Heart right ventricle (tissue), 16 donors: Measurements from ENCODE around the gene PCBD2. TPM values are rescaled to one million over a fixed set of nuclear protein-coding genes. Genes with fewer than 3 reads are reported as not detected.
"Not testable (repeated sequence)": the region's sequence is repeated elsewhere in the genome, so short reads cannot be mapped to it uniquely, and the experiment has no call there.

Experiments
- ATAC-seq, 8 donors: fragments of 200-7000 bp; cut with Tn5 transposase; one replicate each; pipeline ENCODE4 v1.9.1; 2020; ENCODE audit warnings: mild to moderate bottlenecking in 8 of 8, moderate library complexity in 8 of 8, moderate number of reproducible peaks in 1 of 8
- DNase-seq, 2 donors: peaks; one replicate each; pipeline ENCODE4 v3.0.0-alpha.2; 2020
- H3K27ac ChIP-seq, 10 donors: fragments of 200-600 bp; sonication (generic) in 2 of 10; one replicate each; pipeline versions ENCODE4 v1.5.0 to v1.8.0; 2020 to 2022; ENCODE audit warnings: mild to moderate bottlenecking in 3 of 10
- H3K27me3 ChIP-seq, 7 donors: fragments of 200-600 bp; one replicate each; pipeline ENCODE4 v1.8.0; 2021 to 2022; ENCODE audit warnings: mild to moderate bottlenecking in 2 of 7
- H3K36me3 ChIP-seq, 9 donors: fragments of 200-600 bp; sonication (generic) in 1 of 9; one replicate each; pipeline versions ENCODE4 v1.5.0 to v1.8.0; 2020 to 2022; ENCODE audit warnings: mild to moderate bottlenecking in 2 of 9
- H3K4me1 ChIP-seq, 9 donors: fragments of 200-600 bp; sonication (generic) in 1 of 9; one replicate each; pipeline versions ENCODE4 v1.5.0 to v1.8.0; 2020 to 2022; ENCODE audit warnings: mild to moderate bottlenecking in 4 of 9
- H3K4me3 ChIP-seq, 10 donors: fragments of 200-600 bp; sonication (generic) in 2 of 10; one replicate each; pipeline versions ENCODE4 v1.5.0 to v1.8.0; 2020 to 2022; ENCODE audit warnings: mild to moderate bottlenecking in 7 of 10, moderate library complexity in 2 of 10
- H3K9me3 ChIP-seq, 11 donors: fragments of 200-600 bp in 10 of 11; sonication (generic) in 2 of 11; one replicate each; pipeline versions ENCODE4 v1.5.0 to v1.8.0; 2013 to 2022; ENCODE audit warnings: mild to moderate bottlenecking in 2 of 11, control low read depth in 1 of 11, moderate library complexity in 1 of 11
- WGBS, 2 donors: extraction: QIAGEN DNeasy Blood & Tissue Kit; methylation state at CpG; one replicate each; pipeline ENCODE4 v1.1.7; 2013; ENCODE audit warnings: inconsistent platforms in 1 of 2; 5-methylcytosine and 5-hydroxymethylcytosine counted together
- intact Hi-C, 10 donors: fragments of 100-400 bp; cut with DNase I; formaldehyde crosslinking; loops; one replicate each; pipeline versions ENCODE4 v1.11.1 to v1.14.2; 2022
- polyA plus RNA-seq, 2 donors: library from polyadenylated mRNA; stranded (reverse); fragments of 200-250 nt; gene quantifications; one replicate each; pipeline ENCODE4 v1.2.3, GENCODE V29; 2013
- total RNA-seq, 10 donors: library from RNA; stranded (reverse); fragmentation: NEBNext Ultra II Directional in 3 of 10; extraction: Animal tissue kit (Norgen Biotek cat#: 25700) in 3 of 10; gene quantifications; one replicate each; pipeline versions ENCODE4 v1.2.1 to v1.2.4, GENCODE V29; 2021 to 2023
- TF ChIP-seq, protein P1 (sequence below), 9 donors: fragments of 200-600 bp; sonication (generic) in 2 of 9; IDR thresholded peaks; one replicate each; pipeline versions ENCODE4 v1.5.0 to v1.8.0; 2021 to 2022; ENCODE audit warnings: antibody characterized with exemption in 9 of 9, mild to moderate bottlenecking in 5 of 9, moderate library complexity in 1 of 9
- donor health status: Arrhythmogenic right ventricular cardiomyopathy.
- donor health status: ischemic (EF 13 %, LVEDD 7.1; RV severe dilation, severe dysfunction).
- donor health status: healthy with polysubstance abuse.
- donor health status: DM: no; HTN: yes; CAD: no.
- donor health status: DM: no; HTN: no; CAD: no.
- donor health status: ischemic (EF 25% LVEDD 6.9; RV normal size, moderate dysfunction).
- donor health status: ischemic (EF 25% LVEDD 5.7; RV mildly dilated, moderate dysfunction).
- donor health status: healthy.
- donor health status: DM: yes; HTN: yes; CAD: no.
- donor health status: Ischemic cardiomyopathy.
- donor health status: ischemic (EF 35%, LVEDD 5.7; RV mildly dilated, moderate dysfunction).
- donor health status: nonischemic (EF 11% LVEDD 7.7; RV severe dilation, severe dysfunction).
- donor health status: DM: yes; HTN: yes; CAD: no.
- donor health status: PGD.
- donor health status: ischemic (EF 29% LVEDD 5.4; RV normal size, mild dysfunction).
- donor health status: nonischemic (EF 23%, LVEDD 6.1; RV moderate dilation, normal function).

PCBD2 gene
- total and polyA plus RNA-seq, 12 donors = 6.9 to 36.4 (median 24.5) TPM

DNA sequence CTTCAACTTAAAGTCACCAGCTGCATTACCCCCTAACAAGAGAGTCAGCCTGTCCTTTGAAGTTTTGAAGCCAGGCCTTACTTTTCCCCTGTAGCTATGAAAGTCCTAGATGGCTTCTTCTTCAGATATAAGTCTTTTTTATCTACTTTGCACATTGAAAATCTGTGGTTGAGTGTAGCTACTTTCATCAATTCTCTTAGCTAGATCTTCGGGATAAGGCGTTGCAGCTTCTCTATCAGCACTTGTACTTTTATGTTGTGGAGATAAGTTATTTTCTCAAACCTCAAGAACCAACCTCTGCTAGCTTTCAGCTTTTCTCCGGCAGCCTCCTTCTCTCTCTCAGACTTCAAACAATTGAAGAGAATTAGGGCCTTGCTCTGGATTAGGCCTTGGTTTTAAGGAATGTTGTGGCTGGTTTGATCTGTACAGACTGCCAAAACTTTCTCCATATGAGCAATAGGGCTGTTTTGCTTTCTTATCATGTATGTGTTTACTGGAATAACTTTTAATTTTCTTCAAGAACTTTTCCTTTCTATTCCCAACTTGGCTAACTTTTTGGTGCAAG, 84.4 kb downstream of the PCBD2 start:
- WGBS, 2 donors = 87 to 88% methylated on average over 3 of the region's 3 CpGs
- Histone ChIP-seq H3K4me1 (peaks cover 0 to 4% (median 0%) of the 10 kb centered on the region in 9 donors), H3K9me3 (peaks cover 0 to 7% (median 0%) of the 10 kb centered on the region in 11 donors), H3K4me3 (no peak overlapping the region), H3K27me3 (no peaks in the 10 kb centered on the region), H3K36me3 (no peaks in the 10 kb centered on the region), H3K27ac (no peak overlapping the region)
- intact Hi-C loops = loop anchor here in 1 of 10 donors (10.0 kb wide), 1 partner anchor 1995 kb away; no protein-coding TSS in a partner anchor
- DNase-seq = no peak
- no peak for ATAC-seq
- TF ChIP-seq, protein P1, sequence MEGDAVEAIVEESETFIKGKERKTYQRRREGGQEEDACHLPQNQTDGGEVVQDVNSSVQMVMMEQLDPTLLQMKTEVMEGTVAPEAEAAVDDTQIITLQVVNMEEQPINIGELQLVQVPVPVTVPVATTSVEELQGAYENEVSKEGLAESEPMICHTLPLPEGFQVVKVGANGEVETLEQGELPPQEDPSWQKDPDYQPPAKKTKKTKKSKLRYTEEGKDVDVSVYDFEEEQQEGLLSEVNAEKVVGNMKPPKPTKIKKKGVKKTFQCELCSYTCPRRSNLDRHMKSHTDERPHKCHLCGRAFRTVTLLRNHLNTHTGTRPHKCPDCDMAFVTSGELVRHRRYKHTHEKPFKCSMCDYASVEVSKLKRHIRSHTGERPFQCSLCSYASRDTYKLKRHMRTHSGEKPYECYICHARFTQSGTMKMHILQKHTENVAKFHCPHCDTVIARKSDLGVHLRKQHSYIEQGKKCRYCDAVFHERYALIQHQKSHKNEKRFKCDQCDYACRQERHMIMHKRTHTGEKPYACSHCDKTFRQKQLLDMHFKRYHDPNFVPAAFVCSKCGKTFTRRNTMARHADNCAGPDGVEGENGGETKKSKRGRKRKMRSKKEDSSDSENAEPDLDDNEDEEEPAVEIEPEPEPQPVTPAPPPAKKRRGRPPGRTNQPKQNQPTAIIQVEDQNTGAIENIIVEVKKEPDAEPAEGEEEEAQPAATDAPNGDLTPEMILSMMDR (IDR thresholded peaks at IDR 0.05) = no peak

DNA sequence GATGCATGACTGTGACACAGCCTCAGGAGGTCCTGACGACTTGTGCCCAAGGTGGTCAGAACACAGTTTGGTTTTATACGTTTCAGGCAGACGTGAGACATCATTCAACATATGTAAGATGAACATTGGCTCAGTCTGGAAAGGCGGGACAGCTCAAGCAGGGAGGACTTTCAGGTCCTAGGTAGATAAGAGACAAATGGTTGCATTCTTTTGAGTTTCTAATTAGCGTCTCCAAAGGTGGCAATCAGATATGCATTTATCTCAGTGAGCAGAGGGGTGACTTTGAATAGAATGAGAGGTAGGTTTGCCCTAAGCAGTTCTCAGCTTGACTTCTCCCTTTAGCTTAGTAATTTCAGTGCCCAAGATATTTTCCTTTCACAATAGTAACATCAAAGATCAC, 85.3 kb downstream of the PCBD2 start:
- H3K27me3 ChIP-seq, H3K27ac ChIP-seq, H3K4me3 ChIP-seq, H3K9me3 ChIP-seq, H3K4me1 ChIP-seq, intact Hi-C loops, ATAC-seq, H3K36me3 ChIP-seq, DNase-seq: not testable (repeated sequence)
- 47 to 56% methylated on average over 5 of the region's 5 CpGs for WGBS, 2 donors

GRCh38 chr5:134992148-134992547, 87.2 kb downstream of the PCBD2 start:
- Histone ChIP-seq H3K27ac (no peak overlapping the region), H3K4me1 (peaks cover 0 to 4% (median 0%) of the 10 kb centered on the region in 9 donors), H3K36me3 (no peaks in the 10 kb centered on the region), H3K4me3 (no peak overlapping the region), H3K9me3 (peaks cover 0 to 7% (median 0%) of the 10 kb centered on the region in 11 donors), H3K27me3 (no peaks in the 10 kb centered on the region)
- ATAC-seq = no peak
- TF ChIP-seq, protein P1 (IDR thresholded peaks at IDR 0.05) = no peak
- no peak for DNase-seq
- intact Hi-C loops = no loop called here
- 92 to 94% methylated on average over 5 of the region's 5 CpGs for WGBS, 2 donors

DNA sequence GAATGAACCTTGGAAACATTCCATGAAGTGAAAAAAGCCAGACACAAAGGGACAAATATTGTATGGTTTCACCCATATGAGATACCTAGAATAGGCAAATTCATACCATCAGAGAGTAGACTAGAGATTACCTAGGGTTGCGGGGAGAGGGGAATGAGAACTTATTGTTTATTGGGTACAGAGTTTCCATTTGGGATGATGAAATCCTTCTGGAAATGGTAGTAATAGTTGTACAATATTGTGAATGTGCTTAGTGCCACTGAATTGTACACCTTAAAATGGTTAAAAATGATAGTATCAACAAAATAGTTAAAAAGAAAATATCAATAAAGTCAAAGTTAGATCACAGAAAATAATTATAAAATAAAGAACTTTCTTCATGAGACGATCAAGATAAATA, 88.2 kb downstream of the PCBD2 start:
- Histone ChIP-seq H3K27me3 (no peaks in the 10 kb centered on the region), H3K9me3 (peaks cover 0 to 7% (median 0%) of the 10 kb centered on the region in 11 donors), H3K4me3 (no peak overlapping the region), H3K4me1 (peaks cover 0 to 4% (median 0%) of the 10 kb centered on the region in 9 donors), H3K36me3 (no peaks in the 10 kb centered on the region), H3K27ac (no peak overlapping the region)
- WGBS, 2 donors = 94 to 97% methylated on average over 2 of the region's 2 CpGs
- DNase-seq (no peak), ATAC-seq (no peak)
- TF ChIP-seq, protein P1 (IDR thresholded peaks at IDR 0.05) = no peak
- intact Hi-C loops = no loop called here

GRCh38 chr5:134994560-134995156, 89.7 kb downstream of the PCBD2 start:
- TF ChIP-seq, protein P1 (IDR thresholded peaks at IDR 0.05) = no peak
- no peak for ATAC-seq
- no peak overlapping the region for H3K4me3 ChIP-seq

More at GRCh38 chr5:134994560-134995156, 89.7 kb downstream of the PCBD2 start:
- H3K27me3 ChIP-seq = no peaks in the 10 kb centered on the region
- no peak overlapping the region for H3K27ac ChIP-seq
- peaks cover 0 to 7% (median 0%) of the 10 kb centered on the region in 11 donors for H3K9me3 ChIP-seq
- H3K36me3 ChIP-seq = no peaks in the 10 kb centered on the region
- H3K4me1 ChIP-seq = peaks cover 0 to 4% (median 0%) of the 10 kb centered on the region in 9 donors
- DNase-seq = no peak
- intact Hi-C loops = no loop called here
- 48 to 69% methylated on average over 2 of the region's 2 CpGs for WGBS, 2 donors
